ENCODE measurements around the gene CFAP46. TPM values are rescaled to one million over a fixed set of nuclear protein-coding genes. Genes with fewer than 3 reads are reported as not detected.

Gene CFAP46
- total RNA-seq, 4 donors from 2014 or later, result 0.32 to 0.54 TPM; not detected in 2

DNA sequence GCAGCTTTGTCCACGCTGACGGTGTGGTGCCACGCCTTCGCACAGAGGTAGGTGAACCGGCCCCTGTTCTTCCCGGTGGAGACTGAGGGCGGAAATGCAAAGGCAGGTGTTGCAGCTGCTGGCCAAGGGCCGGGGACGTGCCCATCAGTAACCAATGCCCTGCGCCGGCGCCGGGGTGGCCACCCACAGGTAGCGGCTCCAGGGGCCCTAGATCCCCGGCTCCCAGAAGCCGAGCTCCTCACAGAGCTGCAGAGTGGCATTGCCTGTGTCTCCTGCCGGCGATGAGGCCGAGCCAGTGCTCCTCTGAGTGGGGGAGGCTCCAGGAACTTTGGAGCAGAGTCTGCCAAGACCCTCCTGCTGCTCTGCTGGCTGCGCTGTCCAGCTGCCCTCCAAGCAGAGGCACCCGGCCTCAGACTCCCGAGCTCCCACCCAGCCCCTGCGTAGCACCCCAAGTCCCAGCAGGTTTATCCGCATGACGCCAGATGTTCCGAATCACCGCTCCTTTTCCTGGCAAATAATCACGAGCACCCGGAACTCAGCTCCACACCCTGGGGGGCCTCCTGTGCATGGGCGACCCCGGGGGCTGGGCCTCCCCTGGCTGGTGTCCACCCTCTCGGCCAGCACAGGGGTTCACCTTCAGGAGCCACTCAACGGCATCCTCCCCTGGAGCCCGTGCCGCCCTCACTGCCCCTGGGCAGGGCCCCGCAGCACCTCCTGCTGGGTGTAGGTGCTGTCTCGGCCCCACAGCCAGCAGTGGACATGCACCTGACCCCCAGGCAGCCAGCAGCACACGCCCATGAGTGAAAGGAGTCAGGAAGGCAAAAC is 22.1 kb downstream of the CFAP46 start:
- TF ChIP-seq POLR2A (IDR thresholded peaks at IDR 0.05), result no peak
- TF ChIP-seq CTCF (IDR thresholded peaks at IDR 0.05), result no peak
- WGBS, 2 donors, result 75 to 79% methylated on average over 21 to 35 of the region's 38 CpGs
- intact Hi-C loops (cut with DNase I; ENCODE audit: low total_unique reads), result no loop called here
- no peak for DNase-seq (ENCODE audit: low spot score in 2 of 2)
- no peak overlapping the region for H3K4me3 ChIP-seq (ENCODE audit: low read depth, poor library complexity, severe bottlenecking)

DNA sequence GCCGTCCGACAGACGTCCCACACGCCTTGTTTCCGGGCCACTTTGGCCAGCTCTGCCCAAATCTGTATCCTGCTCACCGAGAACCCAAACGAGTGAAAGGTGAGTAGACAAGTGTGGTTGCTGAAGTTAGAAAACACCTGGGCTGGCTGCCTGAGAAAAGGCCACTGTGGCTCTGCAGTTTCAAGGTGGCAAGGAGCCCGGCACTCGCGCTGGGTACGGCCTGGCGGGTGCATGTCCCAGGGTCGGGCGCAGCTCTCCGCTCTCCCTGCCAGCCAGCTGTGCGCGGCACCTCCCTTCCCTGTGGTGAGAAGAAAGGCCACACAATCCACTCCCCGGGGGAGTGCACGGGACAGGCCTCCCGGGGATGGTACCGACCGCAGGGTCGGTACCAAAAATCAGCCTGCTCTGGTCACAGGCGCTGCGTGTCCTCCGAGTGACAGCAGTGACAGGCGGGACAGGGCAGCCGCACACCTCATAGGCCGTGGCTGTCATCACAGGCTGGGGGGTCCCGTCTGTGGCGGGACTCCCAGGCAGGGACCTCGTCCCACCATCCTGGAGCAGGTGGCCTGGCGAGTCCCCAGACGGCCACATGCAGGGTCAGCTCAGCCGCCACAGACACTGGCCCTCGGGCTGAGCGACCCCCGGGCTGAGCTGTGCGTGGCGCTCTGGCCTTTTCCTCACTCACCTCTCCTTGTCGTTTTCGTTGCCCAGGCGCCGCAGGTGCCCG is 22.8 kb downstream of the CFAP46 start:
- TF ChIP-seq POLR2A (IDR thresholded peaks at IDR 0.05), result no peak
- no peak for TF ChIP-seq CTCF (IDR thresholded peaks at IDR 0.05)
- intact Hi-C loops (cut with DNase I; ENCODE audit: low total_unique reads), result no loop called here
- H3K4me3 ChIP-seq (ENCODE audit: low read depth, poor library complexity, severe bottlenecking), result no peak overlapping the region
- WGBS, 2 donors, result 88 to 91% methylated on average over 29 to 40 of the region's 45 CpGs
- DNase-seq (ENCODE audit: low spot score in 2 of 2), result no peak

DNA sequence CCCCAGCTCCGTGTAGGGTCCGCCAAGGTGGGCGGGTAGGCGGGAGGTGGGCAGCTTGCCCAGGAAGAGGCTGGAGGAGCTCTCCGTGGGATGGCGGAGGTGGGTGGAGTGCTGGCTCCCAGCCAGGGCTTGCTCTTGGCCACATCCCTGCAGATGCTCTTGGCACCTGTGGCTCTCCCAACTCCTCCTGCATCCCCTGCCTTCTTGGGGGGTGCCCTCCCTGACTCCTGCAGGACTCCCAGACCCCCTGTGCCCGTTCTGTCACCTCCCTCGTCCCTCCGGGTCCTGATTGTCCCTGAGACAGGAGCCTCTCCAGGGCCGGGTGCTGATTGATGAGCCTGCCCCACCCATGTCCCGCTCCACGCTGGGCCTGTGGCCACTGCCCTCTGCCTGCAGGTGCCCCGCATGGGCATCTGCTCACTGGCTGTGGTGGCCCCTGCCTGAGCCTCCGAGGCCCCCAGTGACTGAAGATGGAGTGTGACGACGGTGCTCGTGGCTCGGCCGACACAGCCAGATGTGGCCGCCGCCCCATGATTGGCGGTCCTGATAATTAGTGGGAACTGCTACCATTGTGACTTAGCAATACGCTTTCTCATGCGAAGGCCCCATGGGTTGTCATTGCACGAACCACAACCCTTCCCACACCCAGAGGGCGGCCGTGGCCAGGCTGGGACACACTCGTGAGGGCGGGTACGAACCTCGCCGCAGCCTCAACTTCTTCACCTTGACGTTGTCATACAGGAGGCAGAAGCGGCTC is 23.6 kb downstream of the CFAP46 start:
- DNase-seq (ENCODE audit: low spot score in 2 of 2), result no peak
- 69 to 73% methylated on average over 33 to 34 of the region's 34 CpGs for WGBS, 2 donors
- intact Hi-C loops (cut with DNase I; ENCODE audit: low total_unique reads), result no loop called here
- no peak for TF ChIP-seq CTCF (IDR thresholded peaks at IDR 0.05)
- no peak for TF ChIP-seq POLR2A (IDR thresholded peaks at IDR 0.05)
- H3K4me3 ChIP-seq (ENCODE audit: low read depth, poor library complexity, severe bottlenecking), result no peak overlapping the region

DNA sequence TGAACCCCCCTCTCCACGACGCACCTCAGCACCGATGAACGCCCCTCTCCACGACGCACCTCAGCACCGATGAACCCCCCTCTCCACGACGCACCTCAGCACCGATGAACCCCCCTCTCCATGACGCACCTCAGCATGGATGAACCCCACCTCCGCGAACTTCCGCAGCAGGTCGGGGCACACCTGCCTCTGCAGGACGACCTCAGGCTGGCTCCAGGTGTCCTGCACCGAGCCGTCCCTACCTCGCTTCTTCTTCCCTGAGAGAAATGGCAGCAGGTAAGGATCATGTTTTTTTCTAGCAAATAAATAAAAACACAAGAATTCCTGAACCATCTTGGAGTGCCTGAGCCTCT is 24.1 kb downstream of the CFAP46 start:
- intact Hi-C loops (cut with DNase I; ENCODE audit: low total_unique reads), result no loop called here
- 73 to 82% methylated on average over 9 to 12 of the region's 19 CpGs for whole genome bisulfite sequencing, 2 donors
- TF ChIP-seq POLR2A (IDR thresholded peaks at IDR 0.05) (no peak), CTCF (IDR thresholded peaks at IDR 0.05) (no peak)
- DNase-seq (ENCODE audit: low spot score in 2 of 2), result no peak
- H3K4me3 ChIP-seq (ENCODE audit: low read depth, poor library complexity, severe bottlenecking), result no peak overlapping the region

DNA sequence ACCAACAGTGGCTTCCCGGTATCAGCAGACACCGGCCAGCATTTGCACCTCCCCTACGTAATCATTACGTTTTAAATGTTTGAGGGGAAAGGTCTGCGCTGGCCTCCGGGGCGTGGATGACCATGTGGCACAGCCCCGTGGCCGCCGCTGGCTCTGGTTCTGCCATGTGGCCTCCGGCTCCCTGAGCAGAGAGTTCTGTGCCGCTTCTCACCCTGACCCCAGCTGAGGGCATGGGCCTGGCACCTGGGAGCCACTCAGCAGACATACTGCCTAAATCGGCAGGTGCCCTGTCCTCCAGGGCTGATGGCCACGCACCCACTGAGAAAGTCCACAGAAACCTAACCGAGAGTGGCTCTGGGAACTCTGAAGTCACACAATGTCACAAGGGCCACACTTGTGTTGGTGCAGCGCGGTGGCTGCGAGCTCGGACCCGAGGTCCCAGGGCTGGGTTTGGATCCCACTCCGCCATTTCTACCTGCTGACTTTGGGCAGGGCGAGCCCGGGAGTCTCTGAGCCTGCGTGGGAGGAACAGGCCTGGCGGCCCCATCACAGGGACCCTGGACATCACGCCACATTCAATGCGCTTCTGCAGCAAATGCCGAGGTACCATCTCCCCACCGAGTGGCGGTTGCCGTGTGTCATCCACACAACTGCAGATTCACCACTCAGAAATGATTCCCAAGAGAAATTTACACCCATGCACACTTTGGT is 25.3 kb downstream of the CFAP46 start:
- TF ChIP-seq POLR2A (IDR thresholded peaks at IDR 0.05), result no peak
- TF ChIP-seq CTCF (IDR thresholded peaks at IDR 0.05), result no peak
- intact Hi-C loops (cut with DNase I; ENCODE audit: low total_unique reads), result no loop called here
- WGBS, 2 donors, result 92 to 94% methylated on average over 26 to 31 of the region's 31 CpGs
- H3K4me3 ChIP-seq (ENCODE audit: low read depth, poor library complexity, severe bottlenecking), result no peak overlapping the region
- DNase-seq (ENCODE audit: low spot score in 2 of 2), result no peak

Measured in lower leg skin (tissue), 4 donors.